A172 (cell line): Measurements from ENCODE around the gene TGM5. TPM values are rescaled to one million over a fixed set of nuclear protein-coding genes. Genes with fewer than 3 reads are reported as not detected.
"Not testable (repeated sequence)": the region's sequence is repeated elsewhere in the genome, so short reads cannot be mapped to it uniquely, and the experiment has no call there.

Experiments
- DNase-seq: peaks from one replicate; pipeline ENCODE4 v3.0.0-alpha.2; 2015; ENCODE audit warnings: low spot score
- total RNA-seq: library from RNA; depleted of rRNA; stranded (reverse); fragments of >200 nt; shearing (Covaris generic); gene quantifications from 2 replicates; pipeline ENCODE4 v1.2.3, GENCODE V29; 2014

TGM5 gene
- total RNA-seq, 1 experiment from 2014 or later: not detected

DNA sequence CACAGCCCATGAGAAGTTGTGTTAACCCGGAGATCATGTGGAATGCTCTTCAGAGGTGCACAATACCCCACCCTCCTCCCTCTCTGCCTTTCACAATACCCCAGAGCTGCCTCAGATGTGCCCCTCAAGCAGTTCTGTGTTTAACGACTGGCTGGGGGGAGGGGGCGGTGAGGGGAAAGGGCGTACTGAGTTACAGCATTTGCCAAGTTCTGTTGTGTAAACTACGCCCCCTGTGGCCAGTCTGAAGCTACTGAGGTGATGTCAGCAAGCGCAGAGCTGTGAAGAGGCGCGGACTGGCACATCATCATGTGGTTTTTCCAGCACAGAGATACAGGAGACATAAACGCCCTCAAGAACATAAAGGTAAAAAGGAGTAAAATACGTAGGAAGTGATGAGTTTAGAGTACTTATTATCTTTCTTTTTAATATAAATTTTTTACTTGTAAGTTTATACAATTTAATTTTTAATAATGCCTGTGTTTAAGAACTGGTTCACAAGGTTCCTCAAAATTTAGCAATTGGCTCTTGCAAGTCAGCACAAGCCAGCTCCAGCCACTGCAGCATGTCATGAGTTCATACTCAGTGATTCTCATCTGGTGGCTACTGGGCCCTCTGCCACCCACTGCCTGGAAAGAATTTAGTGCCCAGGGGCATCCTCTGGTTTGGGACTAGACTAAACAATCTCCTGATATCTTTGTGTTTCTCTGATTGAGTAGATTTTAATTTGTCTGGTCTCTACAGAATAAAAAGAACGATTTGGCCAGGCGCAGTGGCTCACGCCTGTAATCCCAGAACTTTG lies 47.6 kb downstream of the TGM5 start:
- DNase-seq: no peak

DNA sequence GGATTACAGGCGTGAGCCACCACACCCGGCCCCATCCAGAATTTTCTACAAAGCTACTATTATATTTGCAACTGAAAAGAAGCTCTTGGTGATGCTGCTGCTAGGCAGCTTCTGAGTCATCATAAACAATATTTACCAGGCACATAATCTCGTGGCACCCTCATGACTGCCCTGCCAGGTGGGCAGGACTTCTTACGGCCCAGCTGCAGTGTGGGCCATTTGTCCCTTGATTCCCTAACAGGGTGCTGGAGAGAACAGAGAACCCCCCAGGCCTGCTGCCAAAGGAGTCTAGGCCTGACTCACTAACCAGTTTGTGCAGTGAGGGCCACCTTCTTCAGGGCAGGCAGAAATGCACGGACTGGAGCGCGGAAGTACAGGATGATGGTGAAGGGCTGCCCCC lies 50.8 kb downstream of the TGM5 start:
- DNase-seq: peak; percentile 42

DNA sequence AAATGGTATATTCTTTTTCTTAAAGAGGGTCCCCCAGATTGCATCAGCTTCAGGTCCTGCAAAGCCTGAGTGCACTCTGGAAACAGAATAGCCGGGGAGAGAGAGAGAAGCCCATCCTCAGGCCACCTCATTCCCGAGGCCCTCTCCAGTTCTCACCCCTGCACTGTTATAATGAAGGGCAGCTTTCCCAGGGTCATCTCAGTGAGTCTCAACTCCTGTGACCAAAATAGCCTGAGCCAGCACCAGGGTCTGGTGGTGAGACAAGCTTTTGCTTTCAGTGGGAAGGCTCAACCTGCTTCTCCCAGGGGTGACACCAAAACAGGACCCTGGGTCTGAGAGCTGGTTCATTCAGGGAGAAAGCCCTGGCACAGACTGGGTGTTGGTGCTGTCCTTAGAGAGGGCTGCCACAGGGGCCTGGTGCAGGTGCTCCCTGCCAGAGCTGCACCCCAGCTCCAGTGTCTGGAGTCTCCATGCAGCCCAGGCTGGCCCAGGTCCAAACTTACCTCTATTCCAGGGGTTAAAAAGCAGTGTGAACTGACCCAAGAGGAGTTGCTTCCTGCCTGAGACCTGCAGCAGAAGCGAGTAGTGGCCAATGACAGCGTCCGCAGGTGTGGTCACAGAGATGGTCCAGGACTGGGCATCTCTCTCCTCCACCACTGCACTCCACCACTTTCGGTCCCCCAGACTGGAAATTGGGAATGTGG lies 52.0 kb downstream of the TGM5 start:
- no peak for DNase-seq

DNA sequence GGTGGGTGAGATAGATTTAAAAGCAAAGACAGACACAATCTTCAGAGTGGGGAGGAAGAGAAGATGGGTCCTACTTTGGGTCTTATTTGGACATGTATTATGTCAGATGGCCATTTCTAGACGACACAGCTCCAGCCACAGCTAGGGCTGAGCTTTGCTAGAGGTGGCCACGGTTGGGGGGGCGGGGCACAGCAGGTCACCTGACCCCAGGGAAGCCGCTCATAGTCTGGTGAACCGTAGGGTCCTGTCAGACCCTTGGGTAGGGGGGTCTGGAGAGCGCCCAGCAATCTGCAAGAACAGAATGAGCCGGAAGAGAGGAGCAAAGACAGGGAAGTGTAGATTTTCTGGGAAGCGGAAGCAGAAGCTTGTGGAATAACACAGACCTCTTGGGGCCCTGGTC lies 52.6 kb downstream of the TGM5 start:
- no peak for DNase-seq

DNA sequence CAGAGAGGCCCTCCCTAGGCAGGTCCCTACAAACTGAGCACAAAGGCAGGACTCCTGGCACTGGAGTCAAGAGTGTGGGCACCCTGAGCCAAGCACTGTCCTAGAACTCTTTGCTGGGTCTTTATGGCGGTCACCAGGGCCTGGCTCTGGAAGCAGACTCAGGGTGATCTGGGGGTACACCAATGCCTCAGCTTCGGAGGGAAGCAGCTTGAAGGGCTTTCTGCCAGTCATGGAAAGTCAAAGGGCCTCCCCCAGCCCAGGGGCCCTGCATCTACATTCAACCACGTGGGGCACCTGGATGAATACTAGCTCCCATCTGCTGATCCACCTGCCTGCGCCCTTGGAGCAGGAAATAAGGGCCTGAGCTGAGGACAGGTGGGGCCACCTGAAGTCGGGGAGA lies 53.3 kb downstream of the TGM5 start:
- no peak for DNase-seq

DNA sequence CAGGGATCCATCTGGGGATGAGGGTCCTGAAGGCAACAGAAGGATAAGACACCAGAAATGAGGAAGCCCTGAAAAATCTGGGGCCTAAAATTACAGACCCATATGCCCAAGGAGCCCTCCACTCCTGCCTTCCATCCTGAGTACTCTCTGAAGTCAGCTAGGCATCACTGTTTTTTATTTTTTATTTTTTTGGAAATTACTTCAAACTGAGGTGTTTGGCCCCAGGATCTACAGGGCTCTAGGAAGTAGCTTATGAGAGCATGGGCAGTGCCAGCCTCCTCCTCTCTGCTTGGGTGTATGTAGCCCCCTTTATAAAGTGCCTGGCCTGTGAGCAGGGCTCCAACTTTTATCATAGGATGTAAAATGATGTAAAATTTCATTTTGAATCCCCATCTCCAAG lies 53.8 kb downstream of the TGM5 start:
- no peak for DNase-seq

DNA sequence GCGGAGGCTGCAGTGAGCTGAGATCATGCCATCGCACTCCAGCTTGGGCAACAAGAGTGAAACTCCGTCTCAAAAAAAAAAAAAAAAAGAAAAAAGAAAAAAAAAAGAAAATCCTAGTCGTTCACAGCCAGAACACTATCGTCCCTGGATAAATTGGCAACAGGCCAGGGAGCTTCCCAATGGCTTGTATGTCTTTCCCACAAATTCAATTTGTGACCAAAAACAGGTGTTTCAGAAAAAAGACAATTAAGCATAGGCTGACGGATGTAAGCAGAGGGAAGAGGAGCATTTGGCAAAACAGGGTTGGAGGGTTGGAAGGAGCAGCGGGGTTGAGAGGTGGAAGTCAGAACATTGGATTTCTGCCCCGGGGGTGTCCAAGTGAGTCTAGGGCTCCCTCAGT lies 54.4 kb downstream of the TGM5 start:
- DNase-seq: no peak

DNA sequence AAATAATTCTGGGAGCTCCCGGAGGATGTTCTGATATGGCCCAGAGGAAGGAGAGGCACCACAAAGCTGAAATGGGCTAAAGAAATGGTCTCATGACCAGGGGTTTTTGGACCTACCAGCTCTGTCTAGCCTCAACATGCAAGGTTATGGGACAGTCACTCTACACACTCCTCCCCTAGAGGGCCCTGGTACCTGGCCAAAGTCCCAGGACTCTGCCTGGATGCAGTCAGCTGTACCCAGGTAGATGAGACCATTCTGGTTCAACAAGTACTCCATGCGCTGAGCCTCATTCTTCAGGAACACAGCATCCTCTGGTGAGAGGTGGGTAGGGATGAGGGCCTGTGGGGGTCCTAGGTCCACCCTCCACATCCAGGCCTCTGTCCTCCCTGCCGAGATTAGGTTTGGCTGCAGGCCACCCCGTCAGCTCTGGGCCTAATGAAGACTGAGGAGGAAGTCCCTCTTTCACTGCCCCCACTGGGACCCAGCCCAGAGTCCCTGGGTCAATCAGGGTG lies 55.4 kb downstream of the TGM5 start:
- no peak for DNase-seq

DNA sequence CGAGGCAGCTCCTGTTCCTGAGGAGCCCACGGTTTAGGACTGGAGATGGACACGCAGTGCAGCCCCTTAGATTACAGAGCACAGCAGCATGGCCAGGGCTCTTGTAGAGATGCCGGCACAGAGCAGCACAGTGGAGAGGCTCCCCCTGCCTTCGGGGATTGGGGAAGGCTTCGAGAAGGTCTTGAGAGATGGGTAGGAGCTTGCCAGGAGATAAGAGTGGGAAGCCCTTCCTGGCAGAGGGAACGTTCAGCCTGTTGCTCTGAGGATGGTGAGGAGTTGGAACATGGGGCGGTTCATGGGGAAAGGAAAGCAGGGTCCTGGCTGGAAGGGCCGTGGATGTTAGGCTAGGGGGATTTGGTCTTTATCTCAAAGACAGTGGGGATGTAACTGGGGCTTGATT lies 55.9 kb downstream of the TGM5 start:
- DNase-seq: no peak

DNA sequence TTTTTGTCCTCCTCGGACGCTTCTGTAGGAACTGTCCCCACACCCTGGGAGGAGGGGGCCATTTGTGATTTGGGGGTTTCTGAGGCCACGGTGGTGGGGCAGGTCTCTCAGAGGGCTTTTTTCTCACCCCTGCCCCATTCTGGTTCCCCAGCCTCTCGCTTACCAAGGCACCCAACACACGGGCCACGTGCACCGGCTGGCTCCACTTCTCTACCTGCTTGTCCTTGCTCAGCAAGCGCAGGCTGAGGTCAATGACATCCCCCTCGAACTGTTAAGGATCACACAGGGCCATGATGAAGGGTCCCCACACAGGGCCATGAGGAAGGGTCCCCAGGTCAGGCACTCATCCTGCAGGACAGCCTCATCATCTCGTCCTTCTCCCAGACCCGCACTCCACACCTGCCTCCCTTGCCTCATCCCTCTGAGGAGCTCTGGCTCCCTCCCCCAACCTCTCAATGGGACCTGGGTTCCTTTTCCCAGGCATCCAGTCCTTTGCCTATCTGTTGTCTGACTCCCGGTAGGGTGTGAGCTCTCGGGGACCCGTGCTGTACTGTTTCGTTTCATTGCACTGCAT lies 56.5 kb downstream of the TGM5 start:
- no peak for DNase-seq

DNA sequence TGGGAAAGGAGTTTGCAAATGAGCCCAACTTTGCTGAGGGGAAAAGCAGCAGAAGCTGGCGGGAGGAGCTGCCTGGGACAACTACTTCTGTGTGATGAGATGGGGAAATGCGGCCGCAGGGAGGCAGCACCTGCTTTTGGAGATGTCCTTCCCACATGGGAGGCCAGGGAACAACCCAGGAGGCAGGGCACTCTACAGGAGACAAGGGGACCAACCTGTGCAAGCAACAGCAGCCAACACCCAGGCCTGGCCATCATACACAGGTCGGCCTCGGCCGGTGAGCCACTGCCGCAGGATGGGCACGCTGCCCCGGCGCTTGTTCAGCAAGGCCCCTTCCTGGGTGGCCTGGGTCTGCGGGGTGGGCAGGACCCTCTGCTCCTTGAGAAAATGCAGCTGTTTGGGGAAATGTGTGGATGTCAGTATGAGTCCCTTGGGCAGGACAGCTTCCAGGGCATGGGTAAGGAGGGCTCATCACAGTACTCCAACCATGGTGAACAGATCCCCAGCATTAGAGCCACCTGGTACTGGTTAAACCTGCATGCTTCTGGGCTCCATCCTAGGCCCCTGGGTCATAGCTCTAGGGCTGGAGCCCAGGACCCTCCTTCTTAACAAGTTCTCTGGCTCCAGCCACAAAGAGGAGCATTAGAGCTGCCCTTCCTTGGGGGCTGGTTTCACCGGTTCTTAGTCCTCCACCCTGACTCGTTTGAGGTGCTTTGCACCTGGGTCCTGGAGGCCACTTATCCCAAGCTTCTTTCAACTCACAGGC lies 57.5 kb downstream of the TGM5 start:
- DNase-seq: no peak

DNA sequence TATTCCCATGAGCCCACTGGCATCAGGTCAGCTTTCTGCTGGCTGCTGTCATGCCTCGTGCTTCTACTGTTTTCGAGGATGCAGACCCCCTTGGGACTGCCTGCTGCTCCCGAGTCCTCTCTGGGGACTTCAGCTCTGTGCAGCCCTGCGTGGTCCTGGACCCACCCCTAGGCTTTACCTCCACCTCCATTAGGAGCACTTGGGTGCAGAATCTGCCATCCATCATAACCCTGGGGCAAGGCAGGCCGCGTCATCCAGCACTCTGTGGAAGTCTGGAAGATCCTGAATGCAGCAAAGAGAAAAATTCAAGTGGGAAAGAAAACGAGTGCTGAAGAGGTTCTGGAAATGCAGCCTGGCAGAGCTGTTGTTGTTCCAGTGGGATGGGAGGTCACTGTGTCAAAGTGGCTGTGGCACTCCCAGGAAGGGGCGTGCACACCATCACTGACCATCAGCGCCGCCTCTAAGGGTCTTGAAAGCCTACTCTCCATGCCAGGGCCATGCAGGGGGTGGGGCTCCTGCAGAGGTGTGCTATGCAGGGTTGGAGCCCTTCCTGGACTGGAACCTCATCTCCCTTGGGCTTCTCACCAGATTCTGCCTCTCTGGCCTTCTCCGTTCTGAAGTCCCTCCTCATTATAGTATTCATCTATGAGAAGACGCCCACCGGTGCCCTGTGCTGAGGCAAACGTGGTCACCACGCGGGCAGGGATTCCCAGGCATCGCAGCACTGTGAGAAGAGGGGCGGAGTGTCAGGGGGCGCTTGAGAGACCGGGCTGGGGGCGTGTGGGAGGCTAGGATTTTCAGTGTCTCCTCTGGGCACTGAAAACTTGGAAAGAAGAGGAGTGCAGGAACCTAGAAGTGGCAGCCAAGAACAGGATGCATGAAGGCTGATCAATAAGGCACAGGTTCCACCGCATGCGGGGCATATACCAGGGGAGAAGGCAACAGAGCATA lies 58.4 kb downstream of the TGM5 start:
- DNase-seq: no peak

DNA sequence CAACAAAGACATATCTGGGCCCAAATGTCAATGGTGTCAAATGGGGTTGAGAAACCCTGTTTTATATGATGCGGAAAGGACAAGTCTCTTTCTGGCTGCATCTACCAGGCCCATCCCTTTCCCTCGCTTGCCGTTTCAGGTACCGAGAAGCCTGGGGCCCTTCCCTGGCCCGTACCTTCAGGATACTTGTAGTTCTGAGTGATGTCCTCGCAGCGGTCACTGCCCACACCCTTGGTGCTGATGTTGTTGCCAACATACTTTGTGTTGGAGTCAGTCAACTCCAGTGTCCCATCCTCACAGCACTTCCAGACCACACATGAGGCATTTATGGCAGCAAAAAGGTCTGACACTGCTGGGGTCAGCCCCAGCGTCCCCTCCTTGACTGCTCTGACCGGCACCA lies 59.7 kb downstream of the TGM5 start:
- no peak for DNase-seq

DNA sequence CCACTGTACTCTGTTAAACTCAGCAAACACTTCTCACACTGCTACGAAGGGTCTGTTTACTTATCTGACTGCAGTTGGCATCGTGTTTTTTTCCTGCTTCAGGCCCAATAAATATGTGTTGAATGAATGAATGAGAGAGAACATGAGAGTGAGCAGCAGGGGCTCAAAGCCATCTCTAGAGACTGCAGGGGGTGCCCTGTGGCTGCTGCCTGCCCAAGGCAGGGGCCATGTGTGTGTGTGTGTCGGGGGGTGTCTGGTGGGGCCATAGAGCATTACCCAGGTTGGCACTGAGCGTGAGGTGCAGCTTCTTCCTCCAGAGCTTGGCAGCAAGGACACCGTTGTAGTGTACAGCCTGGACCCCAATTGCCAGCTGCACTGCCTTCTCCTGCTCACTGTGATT lies 60.7 kb downstream of the TGM5 start:
- DNase-seq: no peak

DNA sequence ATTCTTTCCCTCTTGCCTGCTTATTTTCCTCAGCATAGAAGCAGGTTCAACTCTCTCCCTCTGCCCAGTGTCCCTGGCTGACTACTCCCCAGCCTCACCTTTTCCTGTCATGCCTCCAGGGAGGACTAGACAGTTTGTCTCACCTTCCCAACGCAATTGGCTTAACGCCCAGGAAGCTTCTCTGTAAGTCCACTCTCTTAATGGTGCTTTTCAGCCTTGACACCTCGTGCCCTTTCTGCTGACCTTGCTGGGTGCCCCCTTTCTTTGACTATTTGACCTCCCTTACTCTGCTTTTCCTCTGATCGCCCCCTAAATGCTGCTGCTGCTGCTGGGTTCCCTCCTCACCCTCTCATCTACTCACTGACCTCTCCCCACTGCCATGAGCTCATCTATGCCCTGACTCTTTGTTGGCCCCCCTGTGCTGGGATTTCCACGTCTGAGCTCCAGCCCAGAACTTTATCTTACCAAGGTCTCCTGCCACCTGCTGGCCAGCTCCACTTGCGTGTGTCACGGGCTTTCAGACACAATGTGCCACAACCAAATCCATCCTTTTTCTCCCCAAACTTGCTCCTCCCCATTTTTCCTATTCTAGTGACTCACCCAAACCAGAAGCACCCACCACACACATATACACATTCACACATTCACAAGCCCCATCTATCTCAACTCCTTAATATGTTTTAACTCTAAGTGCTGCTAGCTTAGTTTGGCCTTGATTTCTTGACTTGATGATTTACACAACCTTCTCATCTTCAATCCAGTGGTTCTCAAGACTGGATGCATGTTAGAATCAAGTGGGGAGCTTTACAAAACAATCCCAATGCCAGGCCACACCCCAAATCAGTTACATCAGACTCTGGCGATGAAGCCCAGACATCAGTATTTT lies 62.5 kb downstream of the TGM5 start:
- DNase-seq: peak; percentile 48

DNA sequence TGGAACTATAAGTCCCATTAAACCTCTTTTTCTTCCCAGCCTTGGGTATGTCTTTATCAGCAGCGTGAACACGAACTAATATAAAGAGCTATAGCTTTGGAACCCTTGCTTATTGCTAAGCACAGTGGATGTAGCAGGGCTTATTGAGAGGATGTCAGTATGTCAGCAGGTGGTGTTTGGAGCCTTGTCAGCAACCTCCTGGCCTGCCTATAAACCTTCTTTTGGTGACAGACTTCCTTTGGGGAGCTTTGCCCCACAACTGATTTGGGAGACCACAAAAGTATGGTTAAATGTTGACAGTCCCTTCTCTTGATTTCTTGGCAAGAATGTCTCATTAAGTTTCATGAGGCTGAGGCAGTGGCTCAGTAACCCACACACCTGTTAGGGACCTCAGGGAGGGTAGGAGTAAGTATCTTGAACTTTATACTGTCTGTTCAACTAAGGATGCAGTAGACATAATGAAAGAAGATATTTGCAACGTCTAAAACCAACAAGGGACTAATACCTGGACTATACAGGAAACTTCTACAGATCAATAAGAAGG lies 66.7 kb downstream of the TGM5 start:
- no peak for DNase-seq

DNA sequence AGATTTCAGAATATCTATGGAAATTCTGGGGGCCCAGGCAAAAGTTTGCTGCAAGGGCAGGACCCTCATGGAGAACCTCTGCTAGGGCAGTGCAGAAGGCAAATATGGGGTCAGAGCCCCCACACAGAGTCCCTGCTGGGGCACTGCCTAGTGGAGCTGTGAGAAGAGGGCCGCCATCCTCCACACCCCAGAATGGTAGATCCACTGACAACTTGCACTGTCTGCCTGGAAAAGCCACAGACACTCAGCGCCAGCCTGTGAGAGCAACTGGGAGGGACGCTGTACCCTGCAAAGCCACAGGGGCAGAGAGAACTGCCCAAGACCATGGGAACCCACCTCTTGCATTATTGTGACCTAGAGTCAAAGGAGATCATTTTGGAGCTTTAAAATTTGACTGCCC lies 67.7 kb downstream of the TGM5 start:
- DNase-seq: no peak

DNA sequence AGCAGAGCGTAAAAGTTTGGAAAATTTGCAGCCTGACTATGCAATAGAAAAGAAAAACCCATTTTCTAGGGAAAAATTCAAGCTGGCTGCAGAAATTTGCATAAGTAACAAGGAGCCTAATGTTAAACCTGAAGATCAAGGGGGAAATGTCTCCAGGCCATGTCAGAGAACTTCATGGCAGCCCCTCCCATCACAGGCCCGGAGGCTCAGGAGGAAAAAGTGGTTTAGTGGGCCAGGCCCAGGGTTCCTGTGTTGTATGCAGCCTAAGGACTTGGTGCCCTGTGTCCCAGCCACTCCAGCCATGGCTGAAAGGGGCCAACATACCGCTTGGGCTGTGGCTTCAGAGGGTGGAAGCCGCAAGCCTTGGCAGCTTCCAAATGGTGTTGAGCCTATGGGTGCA lies 68.2 kb downstream of the TGM5 start:
- DNase-seq: not testable (repeated sequence)

DNA sequence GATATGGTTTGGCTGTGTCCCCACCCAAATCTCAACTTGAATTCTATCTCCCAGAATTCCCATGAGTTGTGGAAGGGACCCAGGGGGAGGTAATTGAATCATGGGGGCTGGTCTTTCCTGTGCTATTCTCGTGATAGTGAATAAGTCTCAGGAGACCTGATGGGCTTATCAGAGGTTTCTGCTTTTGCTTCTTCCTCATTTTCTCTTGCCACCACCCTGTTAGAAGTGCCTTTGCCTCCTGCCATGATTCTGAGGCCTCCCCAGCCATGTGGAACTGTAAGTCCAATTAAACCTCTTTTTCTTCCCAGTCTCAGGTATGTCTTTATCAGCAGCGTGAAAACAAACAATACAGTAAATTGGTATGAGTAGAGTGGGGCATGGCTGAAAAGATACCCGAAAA lies 69.0 kb downstream of the TGM5 start:
- DNase-seq: not testable (repeated sequence)
